ENCODE data around the gene TMEM255A.

TMEM255A gene

DNA sequence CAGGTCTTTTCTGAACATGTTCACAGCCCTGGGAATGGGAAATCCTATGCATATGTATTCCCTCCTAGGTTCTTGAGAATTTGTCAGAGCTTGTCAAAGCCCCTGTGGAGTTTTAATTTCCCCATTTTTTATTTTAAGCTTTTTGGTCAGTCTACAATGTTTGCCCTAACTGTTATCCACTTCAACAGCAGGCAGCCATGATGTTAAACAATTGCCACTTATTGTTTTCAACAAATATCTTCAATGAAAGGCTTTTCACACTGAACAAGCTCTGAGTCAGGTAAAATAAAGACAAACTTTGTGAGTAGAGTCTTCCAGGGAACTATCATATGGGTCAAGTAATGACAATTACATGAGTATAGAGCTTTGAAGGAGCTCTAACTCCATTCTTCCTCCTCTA is 25.6 kb upstream of the TMEM255A start:
- TF ChIP-seq, protein P1, sequence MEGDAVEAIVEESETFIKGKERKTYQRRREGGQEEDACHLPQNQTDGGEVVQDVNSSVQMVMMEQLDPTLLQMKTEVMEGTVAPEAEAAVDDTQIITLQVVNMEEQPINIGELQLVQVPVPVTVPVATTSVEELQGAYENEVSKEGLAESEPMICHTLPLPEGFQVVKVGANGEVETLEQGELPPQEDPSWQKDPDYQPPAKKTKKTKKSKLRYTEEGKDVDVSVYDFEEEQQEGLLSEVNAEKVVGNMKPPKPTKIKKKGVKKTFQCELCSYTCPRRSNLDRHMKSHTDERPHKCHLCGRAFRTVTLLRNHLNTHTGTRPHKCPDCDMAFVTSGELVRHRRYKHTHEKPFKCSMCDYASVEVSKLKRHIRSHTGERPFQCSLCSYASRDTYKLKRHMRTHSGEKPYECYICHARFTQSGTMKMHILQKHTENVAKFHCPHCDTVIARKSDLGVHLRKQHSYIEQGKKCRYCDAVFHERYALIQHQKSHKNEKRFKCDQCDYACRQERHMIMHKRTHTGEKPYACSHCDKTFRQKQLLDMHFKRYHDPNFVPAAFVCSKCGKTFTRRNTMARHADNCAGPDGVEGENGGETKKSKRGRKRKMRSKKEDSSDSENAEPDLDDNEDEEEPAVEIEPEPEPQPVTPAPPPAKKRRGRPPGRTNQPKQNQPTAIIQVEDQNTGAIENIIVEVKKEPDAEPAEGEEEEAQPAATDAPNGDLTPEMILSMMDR (IDR thresholded peaks at IDR 0.05; ENCODE audit: low read depth, low read length), result no peak
- H3K9me3 ChIP-seq (ENCODE audit: severe bottlenecking), result peaks cover 13% of the 10 kb centered on the region
- no peak overlapping the region for H3K4me3 ChIP-seq (ENCODE audit: low read depth, low read length)
- peaks cover 3% of the 10 kb centered on the region for H3K27me3 ChIP-seq (ENCODE audit: insufficient read depth, low read depth, severe bottlenecking)
- H3K36me3 ChIP-seq, result no peaks in the 10 kb centered on the region
- no peak overlapping the region for H3K27ac ChIP-seq
- DNase-seq, result no peak

DNA sequence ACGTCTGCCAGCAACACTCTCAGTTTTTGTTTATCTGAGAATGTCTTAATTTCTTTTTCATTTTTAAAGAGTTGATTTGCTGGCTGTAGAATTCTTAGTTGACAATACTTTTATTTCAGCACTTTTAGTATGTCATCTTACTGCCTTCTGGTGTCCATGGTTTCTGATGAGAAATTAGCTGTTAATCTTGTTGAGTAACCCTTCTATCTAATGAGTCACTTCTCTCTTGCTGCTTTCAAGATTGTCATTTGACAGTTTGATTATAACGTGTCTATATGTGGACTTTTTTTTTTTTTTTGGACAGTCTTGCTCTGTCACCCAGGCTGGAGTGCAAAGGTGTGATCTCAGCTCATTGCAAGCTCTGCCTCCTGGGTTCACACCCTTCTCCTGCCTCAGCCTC is 24.0 kb upstream of the TMEM255A start:
- Histone ChIP-seq H3K27ac (no peak overlapping the region), H3K4me3 (ENCODE audit: low read depth, low read length) (no peak overlapping the region), H3K27me3 (ENCODE audit: insufficient read depth, low read depth, severe bottlenecking) (peaks cover 7% of the 10 kb centered on the region), H3K36me3 (no peaks in the 10 kb centered on the region), H3K9me3 (ENCODE audit: severe bottlenecking) (peaks cover 13% of the 10 kb centered on the region)
- no peak for DNase-seq
- TF ChIP-seq, protein P1 (IDR thresholded peaks at IDR 0.05; ENCODE audit: low read depth, low read length), result no peak

DNA sequence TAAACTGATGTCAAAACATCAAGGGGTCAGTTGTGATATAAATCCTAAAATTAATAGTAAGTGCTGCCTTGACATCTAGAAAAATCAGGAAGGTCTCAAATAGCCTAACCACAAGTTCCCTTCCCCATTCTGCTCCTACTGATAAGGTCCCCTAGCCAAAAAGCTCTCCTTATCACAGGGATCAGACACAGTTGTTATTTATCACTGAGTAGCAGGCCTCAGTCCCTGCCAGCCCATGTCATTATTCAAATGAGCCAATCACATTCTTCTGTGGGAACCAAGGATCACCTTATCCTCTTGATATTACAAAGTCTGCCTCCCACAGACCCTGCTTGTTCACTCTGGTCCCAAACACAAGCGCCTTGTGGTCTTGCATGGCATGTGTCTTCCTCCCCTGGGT is 23.3 kb upstream of the TMEM255A start:
- no peak overlapping the region for H3K27ac ChIP-seq
- H3K4me3 ChIP-seq (ENCODE audit: low read depth, low read length), result no peak overlapping the region
- peaks cover 8% of the 10 kb centered on the region for H3K27me3 ChIP-seq (ENCODE audit: insufficient read depth, low read depth, severe bottlenecking)
- peaks cover 13% of the 10 kb centered on the region for H3K9me3 ChIP-seq (ENCODE audit: severe bottlenecking)
- no peak for DNase-seq
- H3K36me3 ChIP-seq, result no peaks in the 10 kb centered on the region
- TF ChIP-seq, protein P1 (IDR thresholded peaks at IDR 0.05; ENCODE audit: low read depth, low read length), result no peak

DNA sequence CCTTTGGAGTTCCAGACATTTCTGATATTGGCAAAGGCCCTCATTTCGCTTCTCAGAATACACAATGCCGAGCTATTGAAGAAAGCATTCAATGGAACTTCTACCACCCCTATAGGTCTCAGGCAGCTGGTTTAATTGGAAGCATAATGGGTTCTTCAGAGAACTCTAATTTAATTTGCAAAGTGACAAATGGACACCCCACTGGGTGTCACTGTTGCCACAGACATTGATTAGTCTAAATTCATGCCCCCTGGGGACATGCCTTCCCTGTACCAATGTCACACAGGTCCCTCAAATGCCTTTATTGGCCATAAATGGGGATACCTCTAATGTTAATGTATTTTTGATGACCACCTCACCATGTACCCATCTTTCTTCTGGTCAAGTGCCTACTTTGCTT is 22.9 kb upstream of the TMEM255A start:
- TF ChIP-seq, protein P1 (IDR thresholded peaks at IDR 0.05; ENCODE audit: low read depth, low read length), result no peak
- DNase-seq, result no peak
- Histone ChIP-seq H3K9me3 (ENCODE audit: severe bottlenecking) (peaks cover 13% of the 10 kb centered on the region), H3K27me3 (ENCODE audit: insufficient read depth, low read depth, severe bottlenecking) (peaks cover 8% of the 10 kb centered on the region), H3K4me3 (ENCODE audit: low read depth, low read length) (no peak overlapping the region), H3K36me3 (no peaks in the 10 kb centered on the region), H3K27ac (no peak overlapping the region)

DNA sequence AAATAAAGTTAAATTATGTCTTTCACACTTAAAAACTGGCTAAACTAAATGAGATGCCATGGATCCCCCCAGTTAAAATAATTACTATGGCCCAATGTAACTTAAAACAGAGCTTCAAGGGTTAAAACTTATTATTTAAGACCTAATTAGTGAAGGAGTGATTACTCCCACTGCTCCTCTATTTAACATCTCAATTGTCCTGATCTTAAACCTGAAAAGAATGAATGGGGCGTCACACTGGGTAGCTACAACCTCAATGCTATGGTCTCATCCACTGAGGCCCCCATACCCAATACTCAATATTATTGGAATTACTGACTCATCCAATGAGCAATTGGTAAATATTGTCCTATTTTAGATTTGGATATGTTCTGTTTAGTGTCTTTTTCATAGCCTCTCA is 21.1 kb upstream of the TMEM255A start:
- Histone ChIP-seq H3K27ac (no peak overlapping the region), H3K4me3 (ENCODE audit: low read depth, low read length) (no peak overlapping the region), H3K27me3 (ENCODE audit: insufficient read depth, low read depth, severe bottlenecking) (peaks cover 8% of the 10 kb centered on the region), H3K9me3 (ENCODE audit: severe bottlenecking) (peaks cover 8% of the 10 kb centered on the region), H3K36me3 (no peaks in the 10 kb centered on the region)
- no peak for DNase-seq
- TF ChIP-seq, protein P1 (IDR thresholded peaks at IDR 0.05; ENCODE audit: low read depth, low read length), result no peak

DNA sequence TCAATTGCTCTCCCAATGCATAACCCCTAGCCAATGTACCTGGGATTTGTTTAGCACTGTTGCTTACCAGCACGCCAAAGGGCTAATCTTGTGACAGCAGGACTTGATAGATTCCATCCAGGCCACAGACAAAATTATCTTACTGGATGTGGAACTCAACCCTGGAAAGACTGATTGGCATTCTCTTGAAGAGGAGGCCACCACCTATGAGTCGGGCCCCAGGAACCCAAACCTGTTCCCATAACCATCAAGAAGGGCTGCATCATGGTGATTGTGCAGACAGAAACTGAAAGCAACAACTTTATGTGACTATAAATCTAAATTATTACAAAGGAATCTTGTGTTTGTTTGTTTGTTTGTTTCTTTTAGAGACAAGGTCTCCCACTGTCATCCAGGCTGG is 19.9 kb upstream of the TMEM255A start:
- TF ChIP-seq, protein P1 (IDR thresholded peaks at IDR 0.05; ENCODE audit: low read depth, low read length), result no peak
- no peak for DNase-seq
- Histone ChIP-seq H3K4me3 (ENCODE audit: low read depth, low read length) (no peak overlapping the region), H3K27me3 (ENCODE audit: insufficient read depth, low read depth, severe bottlenecking) (peaks cover 8% of the 10 kb centered on the region), H3K27ac (no peak overlapping the region), H3K36me3 (no peaks in the 10 kb centered on the region), H3K9me3 (ENCODE audit: severe bottlenecking) (peaks cover 3% of the 10 kb centered on the region)

Data from WERI-Rb-1 (cell line).